ENCODE data around the gene ZNF740.

ZNF740 gene

GRCh38 chr12:53147653-53148052 is 32.9 kb upstream of the ZNF740 start:
- no peak for TF ChIP-seq CTCF (IDR thresholded peaks at IDR 0.05; ENCODE audit: low read depth, low read length)
- in situ Hi-C loops (cut with HindIII; ENCODE audit: low sequenced_read_pairs): no loop called here
- DNase-seq (ENCODE audit: low read depth, low spot score): no peak
- H3K4me3 ChIP-seq (ENCODE audit: low read depth, low read length): no peak overlapping the region

GRCh38 chr12:53151039-53151438 is 29.5 kb upstream of the ZNF740 start:
- no peak for DNase-seq (ENCODE audit: low read depth, low spot score)
- H3K4me3 ChIP-seq (ENCODE audit: low read depth, low read length): no peak overlapping the region
- in situ Hi-C loops (cut with HindIII; ENCODE audit: low sequenced_read_pairs): no loop called here
- TF ChIP-seq CTCF (IDR thresholded peaks at IDR 0.05; ENCODE audit: low read depth, low read length): no peak

GRCh38 chr12:53152390-53152789 is 28.1 kb upstream of the ZNF740 start:
- in situ Hi-C loops (cut with HindIII; ENCODE audit: low sequenced_read_pairs): no loop called here
- no peak for TF ChIP-seq CTCF (IDR thresholded peaks at IDR 0.05; ENCODE audit: low read depth, low read length)
- DNase-seq (ENCODE audit: low read depth, low spot score): no peak
- no peak overlapping the region for H3K4me3 ChIP-seq (ENCODE audit: low read depth, low read length)

GRCh38 chr12:53159195-53159839 is 21.2 kb upstream of the ZNF740 start:
- in situ Hi-C loops (cut with HindIII; ENCODE audit: low sequenced_read_pairs): no loop called here
- peak; percentile 63 for DNase-seq (ENCODE audit: low read depth, low spot score)
- H3K4me3 ChIP-seq (ENCODE audit: low read depth, low read length): no peak overlapping the region
- peak; percentile 100 for TF ChIP-seq CTCF (IDR thresholded peaks at IDR 0.05; ENCODE audit: low read depth, low read length)

- in situ Hi-C loops (cut with HindIII; ENCODE audit: low sequenced_read_pairs): no loop called here
- DNase-seq (ENCODE audit: low read depth, low spot score): no peak
- no peak overlapping the region for H3K4me3 ChIP-seq (ENCODE audit: low read depth, low read length)
- TF ChIP-seq CTCF (IDR thresholded peaks at IDR 0.05; ENCODE audit: low read depth, low read length): no peak
These were observed 20.5 kb upstream of the ZNF740 start for GRCh38 chr12:53160000-53160399.

GRCh38 chr12:53160673-53161072 is 19.8 kb upstream of the ZNF740 start:
- no peak for TF ChIP-seq CTCF (IDR thresholded peaks at IDR 0.05; ENCODE audit: low read depth, low read length)
- in situ Hi-C loops (cut with HindIII; ENCODE audit: low sequenced_read_pairs): no loop called here
- no peak overlapping the region for H3K4me3 ChIP-seq (ENCODE audit: low read depth, low read length)
- no peak for DNase-seq (ENCODE audit: low read depth, low spot score)

Data from astrocyte of the spinal cord (primary cell).